GM06990 (cell line): ENCODE results near the gene ZNF835.
"Not testable (repeated sequence)": the region's sequence is repeated elsewhere in the genome, so short reads cannot be mapped to it uniquely, and the experiment has no call there.

Source experiments
- DNase-seq: peaks from one replicate; pipeline ENCODE4 v3.0.0-alpha.2; 2011; ENCODE audit not compliant: insufficient read length; ENCODE audit errors: extremely low read depth
- H3K27me3 ChIP-seq: replicated peaks from 2 replicates; pipeline ENCODE4 v1.6.0; 2011; ENCODE audit warnings: low read length; ENCODE audit not compliant: control insufficient read depth, insufficient read depth
- H3K36me3 ChIP-seq: 2 replicates; pipeline ENCODE4 v1.5.1; 2011; ENCODE audit warnings: low read length; ENCODE audit not compliant: control insufficient read depth, insufficient read depth
- H3K4me3 ChIP-seq: replicated peaks from 2 replicates; pipeline ENCODE4 v1.5.1; 2011; ENCODE audit warnings: low read depth, mild to moderate bottlenecking, control low read depth, low read length
- TF ChIP-seq, protein P1 (sequence below): IDR thresholded peaks from 2 replicates; pipeline ENCODE4 v1.5.1; 2011; ENCODE audit warnings: low read length, control low read depth, mild to moderate bottlenecking, inconsistent platforms; ENCODE audit not compliant: insufficient read depth, poor library complexity, severe bottlenecking

Gene ZNF835

DNA sequence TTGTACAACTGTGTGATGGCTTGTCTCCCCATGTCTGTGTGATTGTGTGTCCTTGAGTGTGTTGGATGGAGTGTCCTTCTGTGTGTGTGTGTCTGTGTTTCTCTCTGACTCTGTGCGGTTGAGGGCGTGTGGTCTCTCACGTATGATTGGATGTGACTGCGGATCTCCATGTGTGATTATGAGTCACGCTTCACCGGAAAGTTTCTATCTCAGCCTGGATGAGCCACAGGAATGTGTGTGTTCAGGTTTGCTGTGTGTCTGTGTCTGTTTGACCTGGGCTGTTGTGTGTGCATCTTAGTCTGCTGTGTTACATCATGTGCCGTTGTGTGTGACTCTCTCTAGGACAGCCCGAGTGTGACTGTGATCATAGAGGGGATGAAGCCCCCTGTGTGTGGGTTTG lies 15.5 kb upstream of the ZNF835 start:
- DNase-seq = no peak
- no peaks in the 10 kb centered on the region for H3K36me3 ChIP-seq
- TF ChIP-seq, protein P1, sequence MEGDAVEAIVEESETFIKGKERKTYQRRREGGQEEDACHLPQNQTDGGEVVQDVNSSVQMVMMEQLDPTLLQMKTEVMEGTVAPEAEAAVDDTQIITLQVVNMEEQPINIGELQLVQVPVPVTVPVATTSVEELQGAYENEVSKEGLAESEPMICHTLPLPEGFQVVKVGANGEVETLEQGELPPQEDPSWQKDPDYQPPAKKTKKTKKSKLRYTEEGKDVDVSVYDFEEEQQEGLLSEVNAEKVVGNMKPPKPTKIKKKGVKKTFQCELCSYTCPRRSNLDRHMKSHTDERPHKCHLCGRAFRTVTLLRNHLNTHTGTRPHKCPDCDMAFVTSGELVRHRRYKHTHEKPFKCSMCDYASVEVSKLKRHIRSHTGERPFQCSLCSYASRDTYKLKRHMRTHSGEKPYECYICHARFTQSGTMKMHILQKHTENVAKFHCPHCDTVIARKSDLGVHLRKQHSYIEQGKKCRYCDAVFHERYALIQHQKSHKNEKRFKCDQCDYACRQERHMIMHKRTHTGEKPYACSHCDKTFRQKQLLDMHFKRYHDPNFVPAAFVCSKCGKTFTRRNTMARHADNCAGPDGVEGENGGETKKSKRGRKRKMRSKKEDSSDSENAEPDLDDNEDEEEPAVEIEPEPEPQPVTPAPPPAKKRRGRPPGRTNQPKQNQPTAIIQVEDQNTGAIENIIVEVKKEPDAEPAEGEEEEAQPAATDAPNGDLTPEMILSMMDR = no peak
- H3K4me3 ChIP-seq = no peak overlapping the region
- H3K27me3 ChIP-seq = no peaks in the 10 kb centered on the region

DNA sequence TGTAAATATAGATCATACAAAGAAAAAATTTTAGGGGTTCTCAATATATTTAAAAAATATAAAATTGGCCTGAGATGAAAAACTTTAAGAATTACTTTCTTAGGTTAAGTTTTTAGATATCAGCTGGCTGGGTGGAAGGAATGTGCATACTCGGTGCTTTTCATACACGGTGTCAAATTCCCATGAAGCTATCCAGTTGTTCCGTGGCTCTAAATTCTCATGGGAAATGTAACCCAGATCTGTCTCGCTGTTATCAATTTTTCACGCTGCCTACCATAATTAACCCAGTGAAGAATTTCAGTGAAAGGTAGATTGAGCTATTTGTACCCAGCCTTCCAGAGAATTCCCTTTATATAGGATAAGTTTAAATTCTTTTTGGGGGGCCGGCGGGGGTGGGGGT lies 11.6 kb upstream of the ZNF835 start:
- H3K27me3 ChIP-seq = no peaks in the 10 kb centered on the region
- TF ChIP-seq, protein P1 = no peak
- no peak overlapping the region for H3K4me3 ChIP-seq
- no peaks in the 10 kb centered on the region for H3K36me3 ChIP-seq
- no peak for DNase-seq

DNA sequence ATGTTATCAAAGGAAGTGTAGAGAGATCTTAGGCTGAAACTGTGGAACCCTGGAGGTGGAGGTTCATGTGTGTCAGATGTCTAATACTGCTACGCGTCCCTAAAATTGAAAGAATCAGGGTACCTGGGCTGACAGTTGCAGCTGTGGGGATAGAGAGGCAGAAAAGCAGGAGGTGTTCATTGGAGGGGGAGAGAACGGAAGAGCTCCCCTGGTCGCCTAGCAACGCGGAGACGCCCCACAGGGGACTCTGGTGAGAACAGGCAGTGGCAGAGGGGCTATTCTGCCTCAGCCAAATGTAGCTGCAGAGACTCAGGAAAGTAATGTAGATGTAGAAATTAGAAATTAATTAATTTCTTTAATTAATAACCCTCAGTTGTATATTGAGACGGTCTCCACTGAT lies 10.1 kb upstream of the ZNF835 start:
- TF ChIP-seq, protein P1 = no peak
- Histone ChIP-seq H3K4me3 (no peak overlapping the region), H3K36me3 (no peaks in the 10 kb centered on the region), H3K27me3 (no peaks in the 10 kb centered on the region)
- no peak for DNase-seq

DNA sequence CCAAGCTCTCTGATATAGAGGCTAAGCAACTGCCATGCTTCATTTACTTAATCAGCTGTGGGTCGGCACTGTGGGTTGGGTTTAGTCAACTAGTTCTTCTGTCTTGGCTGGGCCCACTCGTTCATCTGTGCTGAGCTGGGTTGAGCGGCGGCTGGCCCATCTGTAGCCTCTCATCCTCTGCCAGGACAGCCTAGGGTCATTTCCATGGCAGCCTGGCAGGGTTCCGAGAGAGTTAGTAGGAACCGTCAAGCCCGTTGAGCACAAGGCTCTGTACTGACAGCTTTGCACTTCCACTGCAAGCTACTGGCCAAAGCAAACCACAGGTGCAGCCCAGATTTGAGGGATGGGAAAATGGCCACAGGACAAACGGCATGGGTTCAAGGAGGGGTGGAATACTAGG lies 6.6 kb upstream of the ZNF835 start:
- Histone ChIP-seq H3K4me3 (no peak overlapping the region), H3K27me3 (no peaks in the 10 kb centered on the region), H3K36me3 (no peaks in the 10 kb centered on the region)
- no peak for DNase-seq
- TF ChIP-seq, protein P1 = no peak

DNA sequence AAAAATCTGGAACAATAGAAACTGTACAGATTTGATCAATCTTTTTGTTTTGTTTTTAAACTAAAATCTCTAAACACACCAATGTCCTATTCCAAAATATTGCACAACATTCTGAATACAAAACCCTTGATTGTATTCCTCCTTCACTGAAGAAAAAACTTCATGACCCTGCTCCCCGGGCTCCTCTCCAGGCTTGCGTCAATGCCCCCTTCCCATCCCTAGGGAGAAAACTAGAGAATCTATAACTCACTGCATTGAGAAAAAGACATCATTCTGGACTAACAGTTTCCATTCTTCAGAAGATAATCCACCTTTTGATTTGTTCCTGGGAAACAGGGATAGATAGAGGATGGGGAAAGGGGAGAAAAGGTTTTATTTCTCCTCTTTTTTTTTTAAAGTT lies 1.1 kb upstream of the ZNF835 start:
- H3K4me3 ChIP-seq, DNase-seq, H3K36me3 ChIP-seq, H3K27me3 ChIP-seq: not testable (repeated sequence)

DNA sequence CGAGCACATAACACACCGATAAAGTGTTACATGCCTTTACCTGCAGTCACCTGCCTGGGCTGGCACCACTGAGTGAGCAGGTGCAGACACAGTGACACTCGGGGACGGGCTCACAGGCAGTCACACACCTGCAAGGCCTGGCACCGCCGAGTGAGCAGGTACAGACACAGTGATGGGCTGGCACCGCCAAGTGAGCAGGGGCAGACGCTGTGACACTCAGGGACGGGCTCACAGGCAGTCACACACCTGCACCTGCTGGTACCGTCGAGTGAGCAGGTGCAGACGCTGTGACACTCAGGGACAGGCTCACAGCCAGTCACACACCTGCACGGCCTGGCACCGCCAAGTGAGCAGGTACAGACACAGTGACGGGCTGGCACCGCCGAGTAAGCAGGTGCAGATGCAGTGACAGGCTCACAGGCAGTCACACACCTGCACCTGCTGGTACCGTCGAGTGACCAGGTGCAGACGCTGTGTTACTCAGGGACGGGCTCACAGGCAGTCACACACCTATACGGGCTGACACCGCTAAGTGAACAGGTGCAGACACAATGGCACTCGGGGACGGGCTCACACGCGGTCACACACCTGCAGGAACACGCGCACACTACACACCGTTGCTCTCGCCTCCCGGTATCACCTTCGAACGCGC lies 470 bp downstream of the ZNF835 start:
- DNase-seq = no peak
- no peaks in the 10 kb centered on the region for H3K36me3 ChIP-seq
- no peaks in the 10 kb centered on the region for H3K27me3 ChIP-seq
- no peak overlapping the region for H3K4me3 ChIP-seq
- TF ChIP-seq, protein P1 = no peak
